D721Med (cell line): Measurements from ENCODE around the gene SLC7A11.

Source experiments
- DNase-seq: peaks from one replicate; pipeline ENCODE4 v3.0.0; 2011; ENCODE audit warnings: low spot score; ENCODE audit not compliant: insufficient read length
- FAIRE-seq: peaks from 2 replicates; lab custom pipeline; 2011; peaks lifted over from hg19 to GRCh38; lab: Jason Lieb, UNC
- CTCF ChIP-seq: IDR thresholded peaks from 2 replicates; pipeline ENCODE4 v1.5.1; 2012; ENCODE audit warnings: mild to moderate bottlenecking, control low read depth; ENCODE audit not compliant: insufficient read depth; ENCODE audit errors: missing control alignments

The SLC7A11 gene

DNA sequence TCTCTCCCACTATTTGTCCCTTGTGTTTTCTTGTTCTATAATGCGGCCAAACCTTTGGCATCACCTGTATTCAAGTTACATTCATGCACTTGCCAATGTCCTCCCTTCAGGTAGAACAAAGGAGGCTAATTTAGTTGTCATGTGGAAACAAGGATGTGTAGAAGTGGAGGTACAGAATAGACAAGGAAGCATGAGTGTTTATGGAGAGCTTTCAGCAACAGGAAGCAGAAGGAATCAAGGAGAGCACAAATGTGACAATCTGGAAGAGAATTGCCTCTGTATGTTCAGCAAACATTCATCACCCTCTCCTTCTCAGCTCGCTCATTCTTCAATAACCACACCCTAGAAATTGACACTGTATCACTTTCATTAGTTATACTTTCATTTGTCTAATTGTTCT lies 103.4 kb downstream of the SLC7A11 start:
- TF ChIP-seq CTCF = no peak
- DNase-seq (no peak), FAIRE-seq (no peak)

GRCh38 chr4:138135610-138136009 lies 106.5 kb downstream of the SLC7A11 start:
- FAIRE-seq (no peak), DNase-seq (no peak)
- no peak for TF ChIP-seq CTCF

GRCh38 chr4:138118270-138118669 lies 123.9 kb downstream of the SLC7A11 start:
- DNase-seq (no peak), FAIRE-seq (no peak)
- no peak for TF ChIP-seq CTCF

GRCh38 chr4:138115053-138115452 lies 127.1 kb downstream of the SLC7A11 start:
- DNase-seq (no peak), FAIRE-seq (no peak)
- no peak for TF ChIP-seq CTCF

GRCh38 chr4:138114434-138114833 lies 127.7 kb downstream of the SLC7A11 start:
- no peak for TF ChIP-seq CTCF
- DNase-seq (no peak), FAIRE-seq (no peak)
